Smooth muscle cell (in vitro differentiated cells): Measurements from ENCODE around the gene GTSE1. TPM values are rescaled to one million over a fixed set of nuclear protein-coding genes. Genes with fewer than 3 reads are reported as not detected.

ENCODE experiments used
- DNase-seq: peaks from one replicate; lab custom pipeline; 2025; ENCODE audit not compliant: unreplicated experiment; lab: John Stamatoyannopoulos, UW
- H2AFZ ChIP-seq: fragments of 200-600 bp; sonication (generic); 2 replicates; pipeline ENCODE4 v1.6.0; 2016; ENCODE audit warnings: antibody characterized with exemption, low read depth, mild to moderate bottlenecking
- H3F3A ChIP-seq: fragments of 200-600 bp; sonication (generic); 2 replicates; pipeline ENCODE4 v1.6.0; 2017; ENCODE audit warnings: antibody characterized with exemption, low read depth
- H3K27ac ChIP-seq: fragments of 200-600 bp; sonication (generic); 2 replicates; pipeline ENCODE4 v1.5.1; 2016; ENCODE audit warnings: low read depth, mild to moderate bottlenecking
- H3K27me3 ChIP-seq: fragments of 200-600 bp; sonication (generic); 2 replicates; pipeline ENCODE4 v1.6.1; 2016; ENCODE audit warnings: low read depth, mild to moderate bottlenecking
- H3K36me3 ChIP-seq: fragments of 200-600 bp; sonication (generic); 2 replicates; pipeline ENCODE4 v1.5.1; 2016; ENCODE audit warnings: low read depth
- H3K4me1 ChIP-seq: fragments of 200-600 bp; sonication (generic); 2 replicates; pipeline ENCODE4 v1.5.1; 2016; ENCODE audit warnings: low read depth
- H3K4me2 ChIP-seq: fragments of 200-600 bp; sonication (generic); 2 replicates; pipeline ENCODE4 v1.6.0; 2016; ENCODE audit warnings: mild to moderate bottlenecking
- H3K4me3 ChIP-seq: fragments of 200-600 bp; sonication (generic); 2 replicates; pipeline ENCODE4 v1.5.1; 2016; ENCODE audit warnings: mild to moderate bottlenecking
- H3K79me2 ChIP-seq: fragments of 200-600 bp; sonication (generic); 2 replicates; pipeline ENCODE4 v1.6.0; 2016; ENCODE audit warnings: low read depth, mild to moderate bottlenecking
- H3K9ac ChIP-seq: fragments of 200-600 bp; sonication (generic); 2 replicates; pipeline ENCODE4 v1.6.0; 2016; ENCODE audit warnings: low read depth
- H3K9me3 ChIP-seq: fragments of 200-600 bp; sonication (generic); replicated peaks from 2 replicates; pipeline ENCODE4 v1.5.1; 2016; ENCODE audit warnings: low read depth
- H4K20me1 ChIP-seq: fragments of 200-600 bp; sonication (generic); 2 replicates; pipeline ENCODE4 v1.6.0; 2016; ENCODE audit warnings: low read depth
- CTCF ChIP-seq: fragments of 200-600 bp; sonication (generic); IDR thresholded peaks from 2 replicates; pipeline ENCODE4 v1.5.1; 2017; ENCODE audit warnings: borderline replicate concordance, mild to moderate bottlenecking, antibody characterized with exemption; ENCODE audit not compliant: insufficient read depth, poor library complexity, severe bottlenecking
- WGBS: methylation state at CpG from one replicate; pipeline ENCODE4 v1.1.7; 2016; ENCODE audit warnings: low lambda C conversion rate; 5-methylcytosine and 5-hydroxymethylcytosine counted together
- polyA plus RNA-seq: library from polyadenylated mRNA; unstranded; fragments of >200 nt; fragmentation: Nextera tagmentation; extraction: Ambion mirVana; gene quantifications from 2 replicates; pipeline ENCODE4 v1.2.1, GENCODE V29; 2016
- total RNA-seq: library from RNA; depleted of rRNA; stranded (reverse); fragments of >200 nt; gene quantifications from 2 replicates; pipeline ENCODE4 v1.2.3, GENCODE V29; 2014

The GTSE1 gene
- total and polyA plus RNA-seq, 2 experiments from 2014 or later = 3.6 to 6.8 TPM

- Histone ChIP-seq H3K4me2 (peak overlapping the region; percentile 95), H3K27me3 (no peaks in the 10 kb centered on the region), H2AFZ (peak overlapping the region; percentile 99), H4K20me1 (peaks cover 20% of the 10 kb centered on the region), H3K27ac (peak overlapping the region; percentile 88), H3K79me2 (peaks cover 35% of the 10 kb centered on the region), H3F3A (peaks cover 8% of the 10 kb centered on the region), H3K4me3 (peak overlapping the region; percentile 95), H3K9ac (peak overlapping the region; percentile 88), H3K4me1 (peaks cover 12% of the 10 kb centered on the region), H3K9me3 (no peaks in the 10 kb centered on the region), H3K36me3 (peaks cover 11% of the 10 kb centered on the region)
- 15% methylated on average over 42 of the region's 42 CpGs for WGBS
- DNase-seq = no peak
- no peak for TF ChIP-seq CTCF
Measured at GRCh38 chr22:46336119-46337078, 39.7 kb downstream of the GTSE1 start.

DNA sequence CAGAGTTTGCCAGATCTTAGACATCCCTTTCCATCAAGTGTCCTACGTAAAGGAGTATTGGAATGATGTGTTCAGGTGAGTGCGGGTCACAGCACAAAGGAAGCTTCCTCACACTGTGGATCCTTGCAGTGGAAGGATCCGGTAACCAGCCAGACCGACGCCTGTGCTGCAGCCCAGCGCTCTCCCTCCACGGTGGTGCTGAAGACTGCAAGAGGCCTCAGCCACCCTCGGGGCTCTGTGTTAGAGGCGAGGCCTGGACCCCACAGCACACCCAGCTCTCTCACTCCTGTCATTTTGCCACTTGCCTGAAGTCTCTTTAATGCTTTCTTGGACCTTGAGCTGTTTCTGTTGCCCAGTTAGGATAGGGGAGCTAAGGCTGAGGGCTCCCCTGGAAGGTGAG, 41.2 kb downstream of the GTSE1 start:
- TF ChIP-seq CTCF = no peak
- Histone ChIP-seq H3K27ac (no peak overlapping the region), H3K9me3 (no peaks in the 10 kb centered on the region), H3K36me3 (peaks cover 17% of the 10 kb centered on the region), H3K4me1 (peaks cover 12% of the 10 kb centered on the region), H3K79me2 (peaks cover 37% of the 10 kb centered on the region), H3K9ac (no peak overlapping the region), H3K4me2 (no peak overlapping the region), H4K20me1 (peaks cover 35% of the 10 kb centered on the region), H3F3A (peaks cover 8% of the 10 kb centered on the region), H3K27me3 (no peaks in the 10 kb centered on the region), H3K4me3 (no peak overlapping the region), H2AFZ (no peak overlapping the region)
- DNase-seq = no peak
- 94% methylated on average over 9 of the region's 9 CpGs for WGBS

DNA sequence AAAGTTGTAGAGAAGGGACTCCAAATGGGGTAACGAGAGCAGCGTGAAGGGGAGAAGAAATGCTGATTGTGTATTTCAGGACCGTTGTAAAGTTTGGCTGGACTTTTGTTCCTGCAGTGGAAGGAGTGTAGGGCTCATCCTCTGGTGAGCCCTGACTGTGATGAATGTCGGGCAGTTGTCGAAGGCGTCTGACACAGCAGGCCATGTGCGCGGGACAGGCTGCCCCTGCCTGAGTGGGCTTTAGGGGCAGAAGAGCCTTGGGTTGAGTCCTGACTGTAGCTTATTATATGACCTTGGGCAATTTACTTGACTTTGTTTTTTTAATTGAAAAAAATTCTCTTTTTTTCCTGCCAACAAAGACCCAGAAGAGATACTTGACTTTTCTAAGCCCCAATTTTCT, 42.0 kb downstream of the GTSE1 start:
- H3K27me3 ChIP-seq = no peaks in the 10 kb centered on the region
- no peak overlapping the region for H3K9ac ChIP-seq
- 97% methylated on average over 8 of the region's 8 CpGs for WGBS
- H3K4me2 ChIP-seq = no peak overlapping the region
- DNase-seq = no peak
- peaks cover 17% of the 10 kb centered on the region for H3K36me3 ChIP-seq
- H3K9me3 ChIP-seq = no peaks in the 10 kb centered on the region
- no peak for TF ChIP-seq CTCF
- H3K27ac ChIP-seq = no peak overlapping the region
- peaks cover 12% of the 10 kb centered on the region for H3K4me1 ChIP-seq
- peaks cover 39% of the 10 kb centered on the region for H3K79me2 ChIP-seq
- H2AFZ ChIP-seq = no peak overlapping the region
- H3K4me3 ChIP-seq = no peak overlapping the region
- peaks cover 36% of the 10 kb centered on the region for H4K20me1 ChIP-seq
- peaks cover 8% of the 10 kb centered on the region for H3F3A ChIP-seq
